ENCODE measurements around the gene DCBLD1. TPM values are rescaled to one million over a fixed set of nuclear protein-coding genes. Genes with fewer than 3 reads are reported as not detected.

The DCBLD1 gene
- total RNA-seq, 6 experiments from 2014 or later = 7.6 to 22.8 (median 10.8) TPM

GRCh38 chr6:117548797-117549301, 66.4 kb downstream of the DCBLD1 start:
- H3K27me3 ChIP-seq = no peaks in the 10 kb centered on the region
- no peak overlapping the region for H3K4me3 ChIP-seq
- no peak for DNase-seq
- peak in 1 of 4 donors; percentile 20 for ATAC-seq
- H3K36me3 ChIP-seq = peaks cover 0 to 2% (median 1%) of the 10 kb centered on the region in 4 donors
- intact Hi-C loops (cut with DNase I) = loop anchor here in 1 of 2 donors (10.0 kb wide), 1 partner anchor 74 kb away; no protein-coding TSS in a partner anchor
- 60% methylated on average over 8 of the region's 8 CpGs for WGBS (ENCODE audit: insufficient coverage, low coverage, low lambda C conversion rate, missing lambda C conversion rate)
- TF ChIP-seq POLR2A (IDR thresholded peaks at IDR 0.05) (no peak), CTCF (IDR thresholded peaks at IDR 0.05) (no peak)
- peaks cover 0 to 2% (median 0%) of the 10 kb centered on the region in 4 donors for H3K9me3 ChIP-seq
- H3K27ac ChIP-seq = no peak overlapping the region
- peaks cover 0 to 9% (median 4%) of the 10 kb centered on the region in 4 donors for H3K4me1 ChIP-seq

- H3K9me3 ChIP-seq = peaks cover 0 to 2% (median 0%) of the 10 kb centered on the region in 4 donors
- 65% methylated on average over 4 of the region's 4 CpGs for WGBS (ENCODE audit: insufficient coverage, low coverage, low lambda C conversion rate, missing lambda C conversion rate)
- H3K36me3 ChIP-seq = peaks cover 0 to 2% (median 1%) of the 10 kb centered on the region in 4 donors
- intact Hi-C loops (cut with DNase I) = loop anchor here (5.0 to 10.0 kb wide), 3 partner anchors 67 to 202 kb away; partner anchors contain the start of gene DCBLD1 (in 1 of the 2)
- H3K4me3 ChIP-seq = no peak overlapping the region
- DNase-seq (no peak), ATAC-seq (no peak)
- no peaks in the 10 kb centered on the region for H3K27me3 ChIP-seq
- H3K4me1 ChIP-seq = peaks cover 0 to 9% (median 2%) of the 10 kb centered on the region in 4 donors
- no peak for TF ChIP-seq POLR2A (IDR thresholded peaks at IDR 0.05)
- no peak for TF ChIP-seq CTCF (IDR thresholded peaks at IDR 0.05)
- H3K27ac ChIP-seq = no peak overlapping the region
Measured at GRCh38 chr6:117549611-117550010, 67.1 kb downstream of the DCBLD1 start.

GRCh38 chr6:117550078-117550600, 67.7 kb downstream of the DCBLD1 start:
- intact Hi-C loops (cut with DNase I) = loop anchor here (5.0 kb wide), 2 partner anchors 68 to 203 kb away; partner anchors contain the start of gene DCBLD1 (in 1 of the 2)
- Histone ChIP-seq H3K27me3 (no peaks in the 10 kb centered on the region), H3K9me3 (peaks cover 0 to 2% (median 0%) of the 10 kb centered on the region in 4 donors), H3K27ac (no peak overlapping the region), H3K4me3 (no peak overlapping the region), H3K36me3 (peaks cover 0 to 2% (median 1%) of the 10 kb centered on the region in 4 donors), H3K4me1 (peaks cover 0 to 5% (median 0%) of the 10 kb centered on the region in 4 donors)
- TF ChIP-seq CTCF (IDR thresholded peaks at IDR 0.05) (no peak), POLR2A (IDR thresholded peaks at IDR 0.05) (no peak)
- WGBS (ENCODE audit: insufficient coverage, low coverage, low lambda C conversion rate, missing lambda C conversion rate) = 85% methylated on average over 3 of the region's 3 CpGs
- ATAC-seq (no peak), DNase-seq (no peak)

GRCh38 chr6:117550618-117551242, 68.3 kb downstream of the DCBLD1 start:
- Histone ChIP-seq H3K27ac (no peak overlapping the region), H3K4me1 (peaks cover 0 to 5% (median 0%) of the 10 kb centered on the region in 4 donors), H3K4me3 (no peak overlapping the region), H3K27me3 (no peaks in the 10 kb centered on the region), H3K9me3 (peaks cover 0 to 2% (median 0%) of the 10 kb centered on the region in 4 donors), H3K36me3 (peaks cover 0 to 2% (median 1%) of the 10 kb centered on the region in 4 donors)
- DNase-seq = no peak
- WGBS (ENCODE audit: insufficient coverage, low coverage, low lambda C conversion rate, missing lambda C conversion rate) = 39% methylated on average over 2 of the region's 2 CpGs
- intact Hi-C loops (cut with DNase I) = loop anchor here (5.0 kb wide), 2 partner anchors 68 to 203 kb away; partner anchors contain the start of gene DCBLD1 (in 1 of the 2)
- no peak for ATAC-seq
- TF ChIP-seq POLR2A (IDR thresholded peaks at IDR 0.05) (no peak), CTCF (IDR thresholded peaks at IDR 0.05) (no peak)
